HG03159 (cell line): ENCODE results near the gene PLIN4.

Experiments
- ATAC-seq: cut with Tn5 transposase; IDR thresholded peaks from one replicate; pipeline ENCODE4 v1.9.1; 2021; ENCODE audit warnings: mild to moderate bottlenecking, moderate library complexity; ENCODE audit not compliant: unreplicated experiment

The PLIN4 gene

DNA sequence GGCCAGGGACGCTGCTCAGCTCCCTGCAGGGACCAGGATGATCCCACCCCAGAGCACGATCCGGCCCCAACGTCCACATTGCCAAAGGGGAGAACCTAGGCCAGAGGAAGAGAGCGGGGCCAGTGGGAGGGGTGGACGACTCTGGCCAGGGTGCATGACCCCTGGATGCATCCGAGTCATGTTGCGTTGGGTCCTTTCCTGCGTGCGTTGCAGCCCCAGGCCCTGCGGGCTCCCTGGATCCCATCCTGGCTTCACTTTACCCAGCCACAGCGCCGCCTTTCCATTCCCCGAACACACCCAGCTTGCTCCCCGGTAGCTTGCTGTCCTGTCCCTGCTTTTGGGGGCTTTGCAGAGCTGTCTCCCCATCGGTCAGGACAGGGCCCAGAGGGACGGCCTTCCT is 10.5 kb downstream of the PLIN4 start:
- no peak for ATAC-seq

- ATAC-seq: no peak
Measured at GRCh38 chr19:4507150-4507452, 11.2 kb downstream of the PLIN4 start.

DNA sequence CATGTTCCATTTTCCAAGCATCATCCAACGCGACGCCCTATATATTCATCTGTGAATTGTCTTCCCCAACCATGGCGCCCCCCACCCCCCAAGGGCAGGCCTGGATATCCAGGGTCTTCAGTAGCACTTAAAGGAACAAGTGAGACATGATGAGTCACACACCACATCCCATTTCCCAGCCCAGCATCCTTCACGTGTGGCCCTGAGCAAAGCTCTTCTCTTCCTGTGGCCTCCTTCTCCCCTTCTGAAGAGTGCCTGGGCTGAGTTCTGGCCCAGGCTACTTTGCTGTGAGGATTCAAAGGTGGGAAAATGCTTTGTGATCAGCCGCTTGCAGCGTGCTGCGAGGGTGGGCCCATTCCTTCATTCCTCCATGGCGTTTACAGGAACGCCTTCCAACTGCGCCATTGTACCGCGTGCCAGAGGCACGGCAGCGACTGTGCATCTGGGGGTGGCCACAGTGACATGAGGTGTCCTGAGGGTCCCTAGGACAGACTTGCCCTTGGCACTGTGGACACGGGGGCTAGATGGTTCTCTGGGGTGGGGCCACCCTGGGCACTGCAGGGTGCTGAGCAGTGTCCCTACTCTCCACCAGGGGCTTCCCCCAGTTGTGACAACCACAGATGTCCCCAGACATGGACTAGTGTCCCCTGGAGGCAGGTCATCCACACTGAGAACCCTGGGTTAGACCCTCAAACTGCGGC is 11.7 kb downstream of the PLIN4 start:
- no peak for ATAC-seq

DNA sequence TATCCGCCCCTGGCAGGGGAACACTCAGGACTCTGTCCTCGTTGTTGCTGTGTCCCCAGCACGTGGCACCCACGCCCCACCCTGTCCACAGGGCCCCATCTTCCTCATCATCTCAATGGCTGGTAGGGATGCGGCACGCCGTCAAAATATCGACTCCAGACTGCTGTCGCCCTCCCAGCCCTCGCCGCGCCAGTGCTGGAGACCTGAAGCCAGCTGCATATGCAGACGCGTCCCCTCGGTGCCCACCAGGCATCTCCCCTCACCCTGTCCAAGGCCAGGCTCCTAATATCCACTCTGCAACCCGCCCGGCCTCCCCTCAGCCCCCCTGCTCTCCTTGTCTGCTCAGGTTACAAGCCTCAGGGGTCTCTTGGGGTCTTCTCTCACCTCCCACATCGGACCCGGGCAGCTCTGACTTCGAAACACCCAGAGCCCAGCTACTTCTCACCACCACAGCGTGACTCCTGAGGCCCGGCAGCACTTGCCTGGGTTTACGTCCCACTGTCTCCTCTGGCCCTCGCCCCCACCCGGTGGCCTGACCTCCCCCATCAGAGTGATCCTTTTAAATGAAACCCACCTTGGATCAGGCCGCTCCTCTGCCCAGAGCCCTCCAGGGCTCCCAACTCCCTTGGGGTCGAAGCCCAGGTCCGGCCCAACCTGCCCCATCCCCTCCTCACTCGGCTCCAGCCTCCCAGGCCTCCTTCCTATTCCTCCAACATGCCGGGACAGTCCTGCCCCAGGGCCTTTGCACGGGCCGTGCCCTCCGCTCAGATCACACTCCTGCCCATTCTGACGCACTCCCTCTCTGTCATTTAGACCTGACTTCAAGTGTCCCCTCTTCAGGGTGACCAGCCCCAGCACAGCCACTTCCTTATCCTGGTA is 12.5 kb downstream of the PLIN4 start:
- no peak for ATAC-seq

DNA sequence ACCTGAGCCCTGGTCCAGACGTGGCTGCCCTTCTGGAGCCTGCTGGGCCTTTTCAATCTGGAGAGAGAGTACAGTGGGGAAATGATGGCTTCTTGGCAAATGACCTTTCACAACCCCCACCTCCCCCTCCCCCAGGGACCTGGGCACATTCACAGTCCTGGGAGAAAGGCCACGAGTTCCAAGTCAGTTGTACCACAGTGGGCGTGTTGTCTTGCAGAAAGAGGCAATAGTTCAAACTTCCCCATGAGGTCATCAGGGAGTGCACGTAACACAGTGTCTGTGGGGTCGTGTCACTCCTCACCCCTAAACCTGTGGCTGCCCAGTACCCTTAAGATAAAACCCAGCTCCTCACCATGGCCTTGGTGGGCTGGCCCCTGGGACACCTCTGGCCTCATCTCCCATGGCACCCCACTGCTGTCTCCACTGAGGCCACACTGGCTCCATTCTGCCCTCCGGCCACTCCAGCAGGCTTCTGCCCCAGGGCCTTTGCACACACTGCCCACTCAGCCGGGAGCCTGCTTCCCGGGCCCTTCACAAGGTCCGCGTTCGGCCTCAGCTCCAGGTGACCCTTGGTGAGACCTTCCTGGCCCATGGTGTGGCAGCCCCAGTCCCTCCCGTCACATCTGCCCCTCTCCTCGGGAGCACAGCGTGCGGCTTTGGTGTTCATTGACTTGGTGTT is 13.3 kb downstream of the PLIN4 start:
- ATAC-seq: no peak

DNA sequence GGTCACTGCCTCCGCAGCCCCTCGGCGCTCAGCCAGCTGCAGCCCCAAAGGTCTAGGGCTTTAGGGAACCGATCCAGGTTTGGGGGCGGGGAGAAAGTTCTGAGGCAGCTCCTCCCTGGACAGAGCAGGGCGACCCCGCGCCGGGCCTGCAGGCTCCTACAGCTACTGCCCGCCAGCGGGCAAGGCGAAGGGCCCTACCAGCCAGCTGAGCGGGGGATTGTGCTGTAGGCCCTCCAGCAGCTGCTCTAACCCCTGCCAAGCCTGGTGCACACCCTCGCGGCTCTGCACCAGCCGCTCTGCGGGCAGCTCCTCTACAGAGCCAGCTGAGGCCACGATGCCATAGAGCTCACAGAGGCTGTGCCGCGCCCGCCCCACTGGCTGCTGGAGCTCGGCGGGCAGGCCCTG is 14.0 kb downstream of the PLIN4 start:
- no peak for ATAC-seq

GRCh38 chr19:4503825-4504170 is 14.5 kb downstream of the PLIN4 start:
- no peak for ATAC-seq

DNA sequence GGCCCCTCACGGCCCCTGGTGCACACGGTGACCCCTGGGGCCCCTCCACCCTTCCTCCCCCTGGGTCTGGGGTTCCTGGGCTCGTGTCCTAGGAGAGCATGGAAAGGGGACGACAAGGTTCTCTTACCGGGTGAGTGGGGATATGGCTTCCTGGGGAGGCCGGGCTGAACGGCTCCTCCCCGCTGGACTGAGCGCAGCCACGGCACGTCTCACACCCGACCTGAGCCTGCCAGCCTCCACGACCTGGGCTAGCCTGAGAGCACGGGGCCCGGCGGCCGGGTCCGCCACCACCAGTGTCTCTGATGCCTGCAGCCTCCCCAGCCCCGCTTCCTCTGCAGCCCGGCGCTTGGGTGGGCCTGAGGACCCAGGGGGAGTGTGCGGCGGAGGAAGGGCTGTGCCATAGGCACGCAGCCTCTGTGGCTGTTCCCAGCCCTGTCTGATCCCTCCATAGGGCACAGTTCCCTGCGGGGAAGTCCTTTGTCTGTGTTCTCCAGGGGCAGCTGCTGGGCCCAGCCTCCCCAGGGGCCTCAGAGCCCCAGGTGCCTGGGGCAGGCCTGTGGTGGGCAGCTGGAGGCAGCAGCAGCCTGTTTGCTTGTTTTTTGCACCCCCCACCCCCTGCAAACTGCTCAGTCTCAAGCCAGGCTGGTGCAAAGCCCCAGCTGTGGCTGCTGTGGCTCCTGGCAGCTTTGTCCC is 15.0 kb downstream of the PLIN4 start:
- ATAC-seq: no peak

DNA sequence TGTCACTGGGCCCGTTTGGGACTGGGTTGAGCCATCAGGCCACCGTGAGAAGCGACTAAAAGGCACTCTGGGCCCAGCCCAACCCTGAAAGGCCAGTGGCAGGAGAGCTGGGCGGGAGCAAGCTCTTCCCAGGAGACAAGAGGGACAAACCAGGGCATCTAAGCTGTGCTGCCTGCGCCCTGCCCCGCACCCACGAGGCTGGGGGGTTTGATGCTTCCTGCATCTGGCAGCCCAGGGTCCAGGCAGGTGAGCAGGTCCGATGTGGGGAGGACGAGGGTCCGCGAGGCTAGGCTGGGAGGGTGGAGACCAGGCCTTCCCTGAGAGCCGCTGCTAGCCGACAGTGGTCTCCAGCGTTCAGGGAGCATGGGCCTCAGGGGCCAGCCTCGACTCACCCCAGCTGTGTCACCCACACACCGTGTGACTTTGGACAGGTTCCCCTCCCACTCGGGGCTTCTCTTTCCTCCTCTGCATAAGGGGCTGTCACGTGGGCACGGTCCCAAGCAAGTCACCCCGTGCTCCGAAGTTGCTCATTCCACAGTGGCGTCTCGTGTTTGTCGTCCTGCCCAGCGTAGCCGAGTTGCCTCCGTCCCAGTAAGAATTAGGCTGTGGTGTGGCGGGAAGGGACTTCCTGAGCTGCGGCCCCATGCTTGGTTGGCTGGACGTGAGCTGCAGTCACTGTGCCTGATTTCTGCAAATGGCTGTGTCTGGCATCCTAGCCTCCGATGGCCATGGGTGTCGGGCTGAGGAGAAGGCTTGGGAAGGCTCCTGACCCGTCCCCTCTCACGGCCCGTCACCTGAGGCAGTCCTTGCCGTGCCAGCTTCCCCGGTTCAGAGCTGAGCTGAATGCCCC is 15.8 kb downstream of the PLIN4 start:
- ATAC-seq: no peak

GRCh38 chr19:4501691-4502090 is 16.6 kb downstream of the PLIN4 start:
- ATAC-seq: no peak

DNA sequence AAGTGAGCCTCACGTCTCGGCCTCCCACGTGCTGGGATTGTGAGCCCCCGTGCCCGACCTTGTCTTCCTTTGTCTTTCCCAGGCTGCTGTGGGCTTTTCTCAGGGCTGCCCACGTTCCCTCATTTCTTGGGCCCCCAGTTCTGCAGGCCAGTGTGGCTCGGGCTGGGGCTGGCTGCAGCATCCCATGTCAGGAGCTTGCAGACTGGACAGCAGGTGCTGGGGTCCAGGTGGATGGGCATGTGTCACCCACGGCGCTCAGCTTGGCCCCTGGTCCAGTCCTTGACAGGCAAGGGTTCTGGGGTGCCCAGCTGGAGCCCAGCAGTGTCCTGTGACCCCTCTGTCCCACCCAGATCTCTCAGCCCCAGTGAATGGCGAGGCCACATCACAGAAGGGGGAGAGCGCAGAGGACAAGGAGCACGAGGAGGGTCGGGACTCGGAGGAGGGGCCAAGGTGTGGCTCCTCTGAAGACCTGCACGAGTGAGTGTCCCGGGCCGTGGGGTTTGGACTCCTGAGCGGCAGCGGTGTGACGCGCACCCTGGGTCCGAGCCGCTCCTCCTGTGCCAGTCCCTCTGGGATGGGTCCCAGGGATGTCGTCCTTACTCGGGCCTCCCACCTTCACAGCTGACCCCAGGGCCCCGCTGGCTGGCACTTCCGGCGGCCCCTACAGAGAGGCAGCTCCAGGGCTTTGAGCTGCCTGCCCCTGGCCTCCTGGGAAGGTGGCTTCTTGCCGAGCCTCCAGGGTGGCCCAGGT is 17.3 kb downstream of the PLIN4 start:
- ATAC-seq: no peak

DNA sequence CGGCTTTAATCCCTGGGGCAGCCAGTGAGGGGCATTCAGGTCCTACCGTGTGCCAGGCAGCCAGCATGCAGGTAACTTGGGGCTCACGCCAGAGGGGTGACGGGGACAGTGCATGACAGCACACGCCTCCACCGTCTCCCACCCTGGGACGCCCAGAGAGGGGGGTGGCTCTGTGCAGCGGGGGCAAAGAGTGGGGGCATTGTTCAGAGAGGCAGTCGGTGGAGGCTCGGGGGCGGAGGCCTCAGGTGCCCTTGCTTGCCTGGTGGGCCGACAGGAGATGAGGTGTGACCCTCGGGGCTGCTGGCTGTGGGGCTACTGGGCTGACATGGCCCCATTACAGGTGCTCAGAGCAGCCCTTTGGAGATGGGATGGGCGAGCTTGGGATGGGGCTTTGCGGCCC is 18.4 kb downstream of the PLIN4 start:
- ATAC-seq: no peak

GRCh38 chr19:4499318-4499717 is 19.0 kb downstream of the PLIN4 start:
- no peak for ATAC-seq

DNA sequence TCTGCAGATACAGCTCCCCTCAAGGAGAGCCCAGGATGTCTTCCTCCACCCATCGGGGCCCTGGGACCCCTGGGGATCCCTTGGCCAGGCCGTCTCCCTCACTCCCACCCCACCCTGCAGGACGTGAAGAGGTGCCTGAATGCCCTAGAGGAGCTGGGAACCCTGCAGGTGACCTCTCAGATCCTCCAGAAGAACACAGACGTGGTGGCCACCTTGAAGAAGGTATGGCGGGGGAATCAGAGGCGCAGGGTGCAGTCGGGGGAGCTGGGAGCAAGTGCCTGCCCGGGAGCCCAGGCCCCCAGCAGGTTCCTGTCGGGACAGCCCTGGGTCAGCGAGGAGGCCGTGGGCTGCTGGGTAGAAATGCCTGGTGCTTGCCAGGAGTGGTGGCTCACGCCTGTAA is 19.6 kb downstream of the PLIN4 start:
- ATAC-seq: no peak

DNA sequence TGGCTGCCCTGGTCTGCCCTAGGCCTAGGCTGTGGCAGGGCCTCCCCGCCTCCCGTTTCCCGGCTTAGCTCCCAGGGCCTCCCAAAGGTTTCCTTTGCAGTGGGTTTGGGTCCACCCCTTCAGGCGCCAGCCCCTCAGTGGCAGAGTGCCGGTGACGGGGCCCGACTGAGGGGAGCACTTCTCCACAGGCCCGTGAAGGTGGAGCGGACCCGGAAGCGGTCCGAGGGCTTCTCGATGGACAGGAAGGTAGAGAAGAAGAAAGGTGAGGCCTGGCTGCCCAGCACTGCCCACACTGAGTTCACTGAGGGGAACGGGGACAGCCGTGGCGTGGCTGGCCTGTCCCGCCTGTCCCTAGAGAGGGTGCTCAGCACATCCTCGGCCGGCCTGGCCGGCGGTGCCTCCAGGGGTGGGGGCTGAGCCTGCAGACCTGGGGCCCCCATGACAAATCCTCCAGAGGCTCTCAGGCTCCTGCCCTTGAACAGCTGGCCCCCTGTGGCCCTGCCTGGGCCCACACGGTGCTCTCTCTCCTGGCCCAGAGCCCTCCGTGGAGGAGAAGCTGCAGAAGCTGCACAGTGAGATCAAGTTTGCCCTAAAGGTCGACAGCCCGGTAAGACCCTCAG is 20.4 kb downstream of the PLIN4 start:
- no peak for ATAC-seq

- no peak for ATAC-seq
Measured at GRCh38 chr19:4496304-4496703, 22.0 kb downstream of the PLIN4 start.

GRCh38 chr19:4495471-4495870 is 22.8 kb downstream of the PLIN4 start:
- no peak for ATAC-seq

- ATAC-seq: no peak
Measured at GRCh38 chr19:4494691-4495064, 23.6 kb downstream of the PLIN4 start.

DNA sequence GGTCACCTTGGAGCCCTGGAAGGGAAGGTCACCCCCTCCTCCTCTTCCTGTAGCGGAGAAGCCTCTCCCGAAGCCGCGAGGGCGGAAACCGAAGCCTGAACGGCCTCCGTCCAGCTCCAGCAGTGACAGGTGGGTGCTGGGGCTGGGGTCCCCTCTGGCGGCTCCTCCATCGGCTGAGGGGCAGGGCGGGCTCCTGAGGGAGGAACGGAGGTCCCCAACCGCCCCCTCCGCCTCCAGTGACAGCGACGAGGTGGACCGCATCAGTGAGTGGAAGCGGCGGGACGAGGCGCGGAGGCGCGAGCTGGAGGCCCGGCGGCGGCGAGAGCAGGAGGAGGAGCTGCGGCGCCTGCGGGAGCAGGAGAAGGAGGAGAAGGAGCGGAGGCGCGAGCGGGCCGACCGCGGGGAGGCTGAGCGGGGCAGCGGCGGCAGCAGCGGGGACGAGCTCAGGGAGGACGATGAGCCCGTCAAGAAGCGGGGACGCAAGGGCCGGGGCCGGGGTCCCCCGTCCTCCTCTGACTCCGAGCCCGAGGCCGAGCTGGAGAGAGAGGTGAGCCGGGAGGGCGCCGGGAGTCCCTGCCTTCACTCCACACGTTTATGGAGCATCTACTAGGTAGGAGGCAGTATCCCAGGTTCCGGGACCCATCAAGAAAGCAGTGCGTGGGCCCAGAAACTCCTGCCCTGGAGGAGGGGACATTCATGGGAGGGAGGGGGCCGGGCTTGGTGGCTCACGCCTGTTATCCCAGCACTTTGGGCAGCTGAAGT is 24.2 kb downstream of the PLIN4 start:
- ATAC-seq: no peak
